Measurements from ENCODE around the gene DDIT4. TPM values are rescaled to one million over a fixed set of nuclear protein-coding genes. Genes with fewer than 3 reads are reported as not detected.

The DDIT4 gene
- total RNA-seq, 1 experiment from 2014 or later, result 20.7 TPM

- Histone ChIP-seq H3K4me1 (ENCODE audit: insufficient read depth, low read length, poor library complexity, severe bottlenecking) (peaks cover 23% of the 10 kb centered on the region), H3K36me3 (ENCODE audit: insufficient read depth, low read length, poor library complexity, severe bottlenecking) (no peaks in the 10 kb centered on the region), H3K4me3 (ENCODE audit: low read depth, low read length, poor library complexity, severe bottlenecking) (no peak overlapping the region), H3K27ac (ENCODE audit: low read depth, low read length, poor library complexity, severe bottlenecking) (no peak overlapping the region), H3K27me3 (replicated peaks; ENCODE audit: insufficient read depth, low read depth, low read length, poor library complexity) (no peaks in the 10 kb centered on the region), H3K9me3 (ENCODE audit: low read depth, low read length, poor library complexity, severe bottlenecking) (no peaks in the 10 kb centered on the region)
- intact Hi-C loops (cut with micrococcal nuclease; ENCODE audit: unreplicated experiment), result no loop called here
- no TSS peak for BruUV-seq (replicated peaks)
- TF ChIP-seq, protein P1, sequence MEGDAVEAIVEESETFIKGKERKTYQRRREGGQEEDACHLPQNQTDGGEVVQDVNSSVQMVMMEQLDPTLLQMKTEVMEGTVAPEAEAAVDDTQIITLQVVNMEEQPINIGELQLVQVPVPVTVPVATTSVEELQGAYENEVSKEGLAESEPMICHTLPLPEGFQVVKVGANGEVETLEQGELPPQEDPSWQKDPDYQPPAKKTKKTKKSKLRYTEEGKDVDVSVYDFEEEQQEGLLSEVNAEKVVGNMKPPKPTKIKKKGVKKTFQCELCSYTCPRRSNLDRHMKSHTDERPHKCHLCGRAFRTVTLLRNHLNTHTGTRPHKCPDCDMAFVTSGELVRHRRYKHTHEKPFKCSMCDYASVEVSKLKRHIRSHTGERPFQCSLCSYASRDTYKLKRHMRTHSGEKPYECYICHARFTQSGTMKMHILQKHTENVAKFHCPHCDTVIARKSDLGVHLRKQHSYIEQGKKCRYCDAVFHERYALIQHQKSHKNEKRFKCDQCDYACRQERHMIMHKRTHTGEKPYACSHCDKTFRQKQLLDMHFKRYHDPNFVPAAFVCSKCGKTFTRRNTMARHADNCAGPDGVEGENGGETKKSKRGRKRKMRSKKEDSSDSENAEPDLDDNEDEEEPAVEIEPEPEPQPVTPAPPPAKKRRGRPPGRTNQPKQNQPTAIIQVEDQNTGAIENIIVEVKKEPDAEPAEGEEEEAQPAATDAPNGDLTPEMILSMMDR (conservative IDR thresholded peaks at IDR 0.05; ENCODE audit: low read depth, low read length), result no peak
- TF ChIP-seq EZH2 (IDR thresholded peaks at IDR 0.05; ENCODE audit: borderline replicate concordance, low read depth, low read length, poor library complexity, severe bottlenecking), result no peak
- no peak for DNase-seq (ENCODE audit: low spot score)
- ChIA-PET POLR2A (ENCODE audit: low non-redundant PET) (no interaction called here), CTCF (no interaction called here)
Measured at GRCh38 chr10:72253578-72253977, 20.1 kb upstream of the DDIT4 start.

DNA sequence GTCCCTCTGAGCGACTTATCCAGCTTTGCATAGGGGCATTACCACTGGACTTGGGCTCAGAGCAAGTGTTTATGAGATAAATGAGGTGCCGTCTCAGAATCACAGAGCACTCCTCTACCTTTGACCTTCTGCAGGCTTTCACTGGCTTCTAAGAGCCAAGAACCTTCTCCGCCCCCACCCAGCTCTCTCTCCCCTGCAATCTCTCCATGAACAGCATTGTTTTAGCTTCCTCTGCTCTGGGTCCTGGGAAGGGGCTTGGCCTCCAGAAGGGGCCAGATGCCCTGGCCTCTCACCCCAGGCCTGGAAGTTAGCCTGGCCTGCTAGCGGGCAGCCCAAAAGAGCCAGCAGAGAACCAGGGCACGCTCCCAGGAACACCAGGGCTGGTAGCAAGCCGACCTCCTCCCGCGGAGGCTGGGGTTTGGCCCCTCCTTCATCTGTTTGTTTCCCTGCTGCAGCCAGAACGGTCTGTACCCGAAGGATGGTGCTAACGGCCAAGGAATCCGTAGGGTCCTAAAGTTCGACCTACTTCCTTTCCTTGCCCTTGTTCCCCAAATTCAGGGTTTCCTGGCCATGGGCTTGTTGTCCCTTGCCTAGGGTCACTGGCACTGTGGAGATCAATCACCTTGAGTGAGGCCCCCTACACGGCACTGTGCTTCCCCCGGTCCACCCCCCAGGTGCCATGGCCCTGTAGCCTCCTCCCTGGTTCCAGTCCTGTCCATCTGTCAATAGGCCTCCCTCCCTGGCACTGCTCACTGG lies 18.7 kb upstream of the DDIT4 start:
- Histone ChIP-seq H3K4me1 (ENCODE audit: insufficient read depth, low read length, poor library complexity, severe bottlenecking) (peaks cover 33% of the 10 kb centered on the region), H3K27ac (ENCODE audit: low read depth, low read length, poor library complexity, severe bottlenecking) (peak overlapping the region; percentile 57), H3K4me3 (ENCODE audit: low read depth, low read length, poor library complexity, severe bottlenecking) (no peak overlapping the region), H3K9me3 (ENCODE audit: low read depth, low read length, poor library complexity, severe bottlenecking) (no peaks in the 10 kb centered on the region), H3K36me3 (ENCODE audit: insufficient read depth, low read length, poor library complexity, severe bottlenecking) (no peaks in the 10 kb centered on the region), H3K27me3 (replicated peaks; ENCODE audit: insufficient read depth, low read depth, low read length, poor library complexity) (no peaks in the 10 kb centered on the region)
- peak; percentile 72 for DNase-seq (ENCODE audit: low spot score)
- TF ChIP-seq, protein P1 (conservative IDR thresholded peaks at IDR 0.05; ENCODE audit: low read depth, low read length), result 0 out of 2 replicates have a peak, but pooled peaks have one; percentile 9
- TF ChIP-seq EZH2 (IDR thresholded peaks at IDR 0.05; ENCODE audit: borderline replicate concordance, low read depth, low read length, poor library complexity, severe bottlenecking), result no peak
- ChIA-PET POLR2A (ENCODE audit: low non-redundant PET) (interaction anchor here (0.6 to 0.7 kb wide), 3 partner anchors 14 to 87 kb away, joined by 3 read pairs; no protein-coding TSS in a partner anchor), CTCF (interaction anchor here (0.6 kb wide), 1 partner anchor 29 kb away, joined by 6 read pairs; no protein-coding TSS in a partner anchor)
- no TSS peak for BruUV-seq (replicated peaks)
- intact Hi-C loops (cut with micrococcal nuclease; ENCODE audit: unreplicated experiment), result no loop called here

DNA sequence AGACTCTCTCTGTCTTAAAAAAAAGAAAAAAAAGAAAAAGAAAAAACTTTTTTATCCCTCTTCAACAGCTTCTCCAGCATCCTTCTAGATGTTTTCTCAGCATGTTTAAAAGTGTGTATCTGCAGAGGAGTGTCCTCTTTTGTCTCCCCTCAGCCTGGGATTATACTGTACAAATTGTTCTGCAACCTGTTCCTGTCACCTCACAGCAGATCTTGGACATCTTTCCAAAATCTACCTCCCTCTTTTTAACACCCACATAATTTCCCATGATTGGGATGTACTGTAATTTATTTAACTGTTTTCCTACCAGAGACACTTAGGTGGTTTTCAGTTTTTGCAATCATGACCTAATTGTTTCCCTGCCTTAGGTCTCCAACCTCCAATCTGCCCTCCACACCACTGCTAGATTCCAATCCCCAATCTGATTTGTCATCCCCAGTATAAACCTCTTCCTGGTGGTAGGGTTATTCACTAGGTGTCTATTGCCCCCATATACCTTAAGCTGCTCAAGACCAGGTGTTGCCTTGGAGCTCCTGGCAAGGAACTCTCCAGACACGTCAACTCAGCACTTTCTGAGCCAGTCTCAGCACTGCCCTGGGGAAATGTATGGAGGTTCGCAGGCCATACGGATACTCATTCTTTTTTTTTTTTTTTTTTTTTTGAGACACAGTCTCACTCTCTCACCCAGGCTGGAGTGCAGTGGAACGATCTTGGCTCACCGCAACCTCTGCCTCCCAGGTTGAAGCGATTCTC lies 17.6 kb upstream of the DDIT4 start:
- Histone ChIP-seq H3K4me3 (ENCODE audit: low read depth, low read length, poor library complexity, severe bottlenecking) (no peak overlapping the region), H3K36me3 (ENCODE audit: insufficient read depth, low read length, poor library complexity, severe bottlenecking) (no peaks in the 10 kb centered on the region), H3K27me3 (replicated peaks; ENCODE audit: insufficient read depth, low read depth, low read length, poor library complexity) (no peaks in the 10 kb centered on the region), H3K27ac (ENCODE audit: low read depth, low read length, poor library complexity, severe bottlenecking) (no peak overlapping the region), H3K4me1 (ENCODE audit: insufficient read depth, low read length, poor library complexity, severe bottlenecking) (peaks cover 41% of the 10 kb centered on the region), H3K9me3 (ENCODE audit: low read depth, low read length, poor library complexity, severe bottlenecking) (no peaks in the 10 kb centered on the region)
- intact Hi-C loops (cut with micrococcal nuclease; ENCODE audit: unreplicated experiment), result no loop called here
- ChIA-PET CTCF (interaction anchor here (0.6 kb wide), 1 partner anchor 27 kb away, joined by 6 read pairs; no protein-coding TSS in a partner anchor), POLR2A (ENCODE audit: low non-redundant PET) (interaction anchor here (0.6 kb wide), 1 partner anchor 73 kb away, joined by 3 read pairs; no protein-coding TSS in a partner anchor)
- no TSS peak for BruUV-seq (replicated peaks)
- no peak for DNase-seq (ENCODE audit: low spot score)
- TF ChIP-seq, protein P1 (conservative IDR thresholded peaks at IDR 0.05; ENCODE audit: low read depth, low read length), result no peak
- no peak for TF ChIP-seq EZH2 (IDR thresholded peaks at IDR 0.05; ENCODE audit: borderline replicate concordance, low read depth, low read length, poor library complexity, severe bottlenecking)

Measured in A673 (cell line).